Vagina (tissue), 2 donors: ENCODE results near the gene LRP11.

Source experiments
- POLR2AphosphoS5 ChIP-seq, 2 donors: sonication (generic); formaldehyde crosslinking; IDR thresholded peaks; one replicate each; pipeline ENCODE4 v1.9.0; 2017; ENCODE audit warnings: antibody characterized with exemption in 2 of 2, mild to moderate bottlenecking in 2 of 2, low read depth in 1 of 2; ENCODE audit not compliant: insufficient read depth in 1 of 2
- TF ChIP-seq, protein P1 (sequence below), 3 experiments: fragments of 450-650 bp in 2 of 3; fragments of 200-600 bp in 1 of 3; sonication (generic) in 1 of 3; IDR thresholded peaks; one replicate each; pipeline ENCODE4 v1.5.1; 2017 to 2019; ENCODE audit warnings: antibody characterized with exemption in 3 of 3, mild to moderate bottlenecking in 2 of 3, moderate library complexity in 2 of 3

DNA sequence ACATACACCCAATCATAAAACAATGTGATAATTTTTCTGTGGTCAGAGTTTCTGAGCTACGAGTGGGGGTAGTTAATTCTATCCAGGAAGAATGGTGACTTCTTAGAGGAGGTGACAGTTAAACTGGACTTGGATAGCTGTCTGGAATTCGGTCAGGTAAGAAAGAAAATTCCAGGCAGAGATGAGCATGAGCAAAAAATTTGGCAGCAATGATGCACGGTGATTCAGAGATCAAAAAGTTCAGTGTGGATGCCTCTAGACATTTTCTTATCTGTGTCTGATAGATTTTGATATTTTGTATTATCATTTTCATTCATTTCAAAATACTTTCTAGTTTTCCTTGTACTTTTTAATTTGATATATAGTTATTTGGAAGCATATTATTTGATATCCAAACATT is 21.7 kb upstream of the LRP11 start:
- TF ChIP-seq POLR2AphosphoS5 (IDR thresholded peaks at IDR 0.05; ENCODE audit: insufficient read depth in 1 of 2, low read depth in 1 of 2), result no peak
- TF ChIP-seq, protein P1, sequence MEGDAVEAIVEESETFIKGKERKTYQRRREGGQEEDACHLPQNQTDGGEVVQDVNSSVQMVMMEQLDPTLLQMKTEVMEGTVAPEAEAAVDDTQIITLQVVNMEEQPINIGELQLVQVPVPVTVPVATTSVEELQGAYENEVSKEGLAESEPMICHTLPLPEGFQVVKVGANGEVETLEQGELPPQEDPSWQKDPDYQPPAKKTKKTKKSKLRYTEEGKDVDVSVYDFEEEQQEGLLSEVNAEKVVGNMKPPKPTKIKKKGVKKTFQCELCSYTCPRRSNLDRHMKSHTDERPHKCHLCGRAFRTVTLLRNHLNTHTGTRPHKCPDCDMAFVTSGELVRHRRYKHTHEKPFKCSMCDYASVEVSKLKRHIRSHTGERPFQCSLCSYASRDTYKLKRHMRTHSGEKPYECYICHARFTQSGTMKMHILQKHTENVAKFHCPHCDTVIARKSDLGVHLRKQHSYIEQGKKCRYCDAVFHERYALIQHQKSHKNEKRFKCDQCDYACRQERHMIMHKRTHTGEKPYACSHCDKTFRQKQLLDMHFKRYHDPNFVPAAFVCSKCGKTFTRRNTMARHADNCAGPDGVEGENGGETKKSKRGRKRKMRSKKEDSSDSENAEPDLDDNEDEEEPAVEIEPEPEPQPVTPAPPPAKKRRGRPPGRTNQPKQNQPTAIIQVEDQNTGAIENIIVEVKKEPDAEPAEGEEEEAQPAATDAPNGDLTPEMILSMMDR (IDR thresholded peaks at IDR 0.05), result no peak
